ENCODE results near the gene IL20RA. TPM values are rescaled to one million over a fixed set of nuclear protein-coding genes. Genes with fewer than 3 reads are reported as not detected.

The IL20RA gene
- total RNA-seq, 1 donor from 2014 or later = not detected

GRCh38 chr6:137031122-137031521 lies 13.6 kb downstream of the IL20RA start:
- intact Hi-C loops (cut with micrococcal nuclease) = loop anchor here (5.0 kb wide), 3 partner anchors 71 to 196 kb away; no protein-coding TSS in a partner anchor
- no peak overlapping the region for H3K4me3 Mint-ChIP-seq
- H3K36me3 Mint-ChIP-seq (ENCODE audit: low read depth) = no peaks in the 10 kb centered on the region
- DNase-seq = no peak
- H3K27ac Mint-ChIP-seq = no peak overlapping the region
- H3K4me1 Mint-ChIP-seq = peaks cover 16% of the 10 kb centered on the region
- H3K27me3 Mint-ChIP-seq = peaks cover 68% of the 10 kb centered on the region
- peaks cover 4% of the 10 kb centered on the region for H3K9me3 Mint-ChIP-seq

- no peak overlapping the region for H3K27ac Mint-ChIP-seq
- H3K4me3 Mint-ChIP-seq = no peak overlapping the region
- intact Hi-C loops (cut with micrococcal nuclease) = no loop called here
- no peak for DNase-seq
- H3K4me1 Mint-ChIP-seq = peaks cover 18% of the 10 kb centered on the region
- H3K36me3 Mint-ChIP-seq (ENCODE audit: low read depth) = no peaks in the 10 kb centered on the region
- peaks cover 69% of the 10 kb centered on the region for H3K27me3 Mint-ChIP-seq
- peaks cover 4% of the 10 kb centered on the region for H3K9me3 Mint-ChIP-seq
These were observed 15.9 kb downstream of the IL20RA start for GRCh38 chr6:137028912-137029311.

- intact Hi-C loops (cut with micrococcal nuclease) = no loop called here
- no peak for DNase-seq
- H3K4me3 Mint-ChIP-seq = no peak overlapping the region
- peaks cover 66% of the 10 kb centered on the region for H3K27me3 Mint-ChIP-seq
- H3K36me3 Mint-ChIP-seq (ENCODE audit: low read depth) = no peaks in the 10 kb centered on the region
- peaks cover 10% of the 10 kb centered on the region for H3K4me1 Mint-ChIP-seq
- H3K9me3 Mint-ChIP-seq = peaks cover 4% of the 10 kb centered on the region
- no peak overlapping the region for H3K27ac Mint-ChIP-seq
These were observed 18.7 kb downstream of the IL20RA start for GRCh38 chr6:137025786-137026730.

- Mint-ChIP-seq H3K9me3 (peaks cover 10% of the 10 kb centered on the region), H3K27ac (no peak overlapping the region), H3K27me3 (peaks cover 66% of the 10 kb centered on the region), H3K4me1 (peaks cover 10% of the 10 kb centered on the region), H3K36me3 (ENCODE audit: low read depth) (no peaks in the 10 kb centered on the region), H3K4me3 (no peak overlapping the region)
- intact Hi-C loops (cut with micrococcal nuclease) = no loop called here
- DNase-seq = no peak
These were observed 20.4 kb downstream of the IL20RA start for GRCh38 chr6:137024237-137024990.

- Mint-ChIP-seq H3K27ac (no peak overlapping the region), H3K4me3 (no peak overlapping the region), H3K27me3 (peaks cover 64% of the 10 kb centered on the region), H3K4me1 (peaks cover 4% of the 10 kb centered on the region), H3K9me3 (peaks cover 6% of the 10 kb centered on the region), H3K36me3 (ENCODE audit: low read depth) (no peaks in the 10 kb centered on the region)
- no peak for DNase-seq
- intact Hi-C loops (cut with micrococcal nuclease) = no loop called here
These were observed 24.0 kb downstream of the IL20RA start for GRCh38 chr6:137020776-137021175.

GRCh38 chr6:137019476-137020272 lies 25.1 kb downstream of the IL20RA start:
- H3K4me1 Mint-ChIP-seq = peaks cover under 1% of the 10 kb centered on the region
- H3K9me3 Mint-ChIP-seq = peaks cover 6% of the 10 kb centered on the region
- H3K36me3 Mint-ChIP-seq (ENCODE audit: low read depth) = no peaks in the 10 kb centered on the region
- peaks cover 68% of the 10 kb centered on the region for H3K27me3 Mint-ChIP-seq
- DNase-seq = no peak
- intact Hi-C loops (cut with micrococcal nuclease) = no loop called here
- H3K4me3 Mint-ChIP-seq = no peak overlapping the region
- H3K27ac Mint-ChIP-seq = no peak overlapping the region

GRCh38 chr6:137017081-137017480 lies 27.7 kb downstream of the IL20RA start:
- no peaks in the 10 kb centered on the region for H3K4me1 Mint-ChIP-seq
- peaks cover 63% of the 10 kb centered on the region for H3K27me3 Mint-ChIP-seq
- DNase-seq = no peak
- intact Hi-C loops (cut with micrococcal nuclease) = no loop called here
- no peaks in the 10 kb centered on the region for H3K36me3 Mint-ChIP-seq (ENCODE audit: low read depth)
- H3K27ac Mint-ChIP-seq = no peak overlapping the region
- no peak overlapping the region for H3K4me3 Mint-ChIP-seq
- peaks cover 6% of the 10 kb centered on the region for H3K9me3 Mint-ChIP-seq

- Mint-ChIP-seq H3K9me3 (peaks cover 6% of the 10 kb centered on the region), H3K36me3 (ENCODE audit: low read depth) (no peaks in the 10 kb centered on the region), H3K4me3 (no peak overlapping the region), H3K27ac (no peak overlapping the region), H3K27me3 (peaks cover 68% of the 10 kb centered on the region), H3K4me1 (no peaks in the 10 kb centered on the region)
- intact Hi-C loops (cut with micrococcal nuclease) = no loop called here
- DNase-seq = no peak
These were observed 28.4 kb downstream of the IL20RA start for GRCh38 chr6:137016356-137016755.

- no peaks in the 10 kb centered on the region for H3K4me1 Mint-ChIP-seq
- H3K9me3 Mint-ChIP-seq = peaks cover 6% of the 10 kb centered on the region
- no peak overlapping the region for H3K27ac Mint-ChIP-seq
- no peak for DNase-seq
- H3K4me3 Mint-ChIP-seq = no peak overlapping the region
- intact Hi-C loops (cut with micrococcal nuclease) = no loop called here
- no peaks in the 10 kb centered on the region for H3K36me3 Mint-ChIP-seq (ENCODE audit: low read depth)
- peaks cover 65% of the 10 kb centered on the region for H3K27me3 Mint-ChIP-seq
These were observed 28.8 kb downstream of the IL20RA start for GRCh38 chr6:137015943-137016342.

- H3K27me3 Mint-ChIP-seq = peaks cover 59% of the 10 kb centered on the region
- intact Hi-C loops (cut with micrococcal nuclease) = no loop called here
- H3K4me3 Mint-ChIP-seq = no peak overlapping the region
- H3K36me3 Mint-ChIP-seq (ENCODE audit: low read depth) = no peaks in the 10 kb centered on the region
- H3K4me1 Mint-ChIP-seq = no peaks in the 10 kb centered on the region
- no peak for DNase-seq
- no peaks in the 10 kb centered on the region for H3K9me3 Mint-ChIP-seq
- no peak overlapping the region for H3K27ac Mint-ChIP-seq
These were observed 30.8 kb downstream of the IL20RA start for GRCh38 chr6:137013738-137014602.

- Mint-ChIP-seq H3K9me3 (no peaks in the 10 kb centered on the region), H3K4me3 (no peak overlapping the region), H3K27me3 (peaks cover 60% of the 10 kb centered on the region), H3K36me3 (ENCODE audit: low read depth) (no peaks in the 10 kb centered on the region), H3K4me1 (no peaks in the 10 kb centered on the region), H3K27ac (no peak overlapping the region)
- intact Hi-C loops (cut with micrococcal nuclease) = no loop called here
- DNase-seq = no peak
These were observed 31.7 kb downstream of the IL20RA start for GRCh38 chr6:137013031-137013430.

- no peaks in the 10 kb centered on the region for H3K4me1 Mint-ChIP-seq
- H3K27me3 Mint-ChIP-seq = peaks cover 58% of the 10 kb centered on the region
- no peaks in the 10 kb centered on the region for H3K9me3 Mint-ChIP-seq
- no peaks in the 10 kb centered on the region for H3K36me3 Mint-ChIP-seq (ENCODE audit: low read depth)
- DNase-seq = no peak
- H3K4me3 Mint-ChIP-seq = no peak overlapping the region
- intact Hi-C loops (cut with micrococcal nuclease) = no loop called here
- H3K27ac Mint-ChIP-seq = no peak overlapping the region
These were observed 33.4 kb downstream of the IL20RA start for GRCh38 chr6:137011406-137011805.
